ENCODE measurements around the gene COG1. TPM values are rescaled to one million over a fixed set of nuclear protein-coding genes. Genes with fewer than 3 reads are reported as not detected.

The COG1 gene
- polyA plus RNA-seq, 1 donor (not counting 4 experiments of a cell fraction or from before 2014, with no cell fraction given): 16.4 TPM

DNA sequence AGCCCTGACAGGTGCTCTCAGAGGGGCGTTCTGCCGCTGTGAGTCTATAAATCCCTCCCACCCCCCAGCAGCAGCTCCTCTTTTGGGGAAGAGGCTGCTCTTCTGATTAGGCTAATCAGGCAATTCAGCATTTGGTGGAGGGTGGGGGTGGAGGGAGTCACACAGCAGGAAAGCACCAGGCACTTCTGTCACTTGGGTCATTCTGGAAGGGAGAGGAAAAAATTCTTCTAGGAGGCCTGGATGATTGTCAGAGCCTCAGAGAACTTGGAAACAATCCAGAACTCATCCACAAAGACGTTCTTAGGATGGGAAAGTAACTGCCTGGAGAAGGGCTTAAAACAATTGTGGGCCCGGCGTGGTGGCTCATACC lies 35.3 kb upstream of the COG1 start:
- Histone ChIP-seq H4K20me1 (ENCODE audit: control insufficient read depth, extremely low read depth, insufficient read depth, low read length) (peaks cover 2% of the 10 kb centered on the region), H3K27ac (ENCODE audit: control insufficient read depth, insufficient read depth, low read length) (no peak overlapping the region), H3K9ac (ENCODE audit: control insufficient read depth, extremely low read depth, insufficient read depth, low read length) (no peak overlapping the region), H3K36me3 (ENCODE audit: control insufficient read depth in 2 of 2, extremely low read depth in 1 of 2, insufficient read depth in 2 of 2, low read length in 2 of 2) (no peaks in the 10 kb centered on the region), H3K4me2 (ENCODE audit: control insufficient read depth, extremely low read depth, insufficient read depth, low read depth, low read length) (no peak overlapping the region), H3K4me3 (ENCODE audit: control insufficient read depth in 2 of 3, extremely low read depth in 1 of 3, insufficient read depth in 2 of 3, low read depth in 1 of 3, low read length in 3 of 3) (no peak overlapping the region), H3K9me1 (ENCODE audit: control insufficient read depth, extremely low read depth, insufficient read depth, low read length) (no peaks in the 10 kb centered on the region), H3K27me3 (ENCODE audit: control insufficient read depth, extremely low read depth, insufficient read depth, low read length) (peaks cover 7% of the 10 kb centered on the region), H3K9me3 (ENCODE audit: control insufficient read depth, low read depth, low read length) (no peaks in the 10 kb centered on the region), H2AFZ (ENCODE audit: control insufficient read depth, low read length) (no peak overlapping the region), H3K79me2 (ENCODE audit: control insufficient read depth, insufficient read depth, low read length) (no peaks in the 10 kb centered on the region), H3K4me1 (ENCODE audit: control insufficient read depth, extremely low read depth, insufficient read depth, low read length) (no peaks in the 10 kb centered on the region)
- TF ChIP-seq, protein P1, sequence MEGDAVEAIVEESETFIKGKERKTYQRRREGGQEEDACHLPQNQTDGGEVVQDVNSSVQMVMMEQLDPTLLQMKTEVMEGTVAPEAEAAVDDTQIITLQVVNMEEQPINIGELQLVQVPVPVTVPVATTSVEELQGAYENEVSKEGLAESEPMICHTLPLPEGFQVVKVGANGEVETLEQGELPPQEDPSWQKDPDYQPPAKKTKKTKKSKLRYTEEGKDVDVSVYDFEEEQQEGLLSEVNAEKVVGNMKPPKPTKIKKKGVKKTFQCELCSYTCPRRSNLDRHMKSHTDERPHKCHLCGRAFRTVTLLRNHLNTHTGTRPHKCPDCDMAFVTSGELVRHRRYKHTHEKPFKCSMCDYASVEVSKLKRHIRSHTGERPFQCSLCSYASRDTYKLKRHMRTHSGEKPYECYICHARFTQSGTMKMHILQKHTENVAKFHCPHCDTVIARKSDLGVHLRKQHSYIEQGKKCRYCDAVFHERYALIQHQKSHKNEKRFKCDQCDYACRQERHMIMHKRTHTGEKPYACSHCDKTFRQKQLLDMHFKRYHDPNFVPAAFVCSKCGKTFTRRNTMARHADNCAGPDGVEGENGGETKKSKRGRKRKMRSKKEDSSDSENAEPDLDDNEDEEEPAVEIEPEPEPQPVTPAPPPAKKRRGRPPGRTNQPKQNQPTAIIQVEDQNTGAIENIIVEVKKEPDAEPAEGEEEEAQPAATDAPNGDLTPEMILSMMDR (optimal IDR thresholded peaks at IDR 0.05 in 1 of 3, IDR thresholded peaks at IDR 0.05 in 1 of 3, conservative IDR thresholded peaks at IDR 0.05 in 1 of 3; ENCODE audit: extremely low read depth in 1 of 3, insufficient read depth in 2 of 3, low read length in 3 of 3): no peak
- TF ChIP-seq EZH2 (IDR thresholded peaks at IDR 0.05; ENCODE audit: low read length): no peak
- DNase-seq (ENCODE audit: low read depth, low spot score) (no peak), FAIRE-seq (no peak)
- dilution Hi-C loops (cut with MboI; ENCODE audit: extremely low pct_ligation_motif_present, low sequenced_read_pairs): no loop called here

DNA sequence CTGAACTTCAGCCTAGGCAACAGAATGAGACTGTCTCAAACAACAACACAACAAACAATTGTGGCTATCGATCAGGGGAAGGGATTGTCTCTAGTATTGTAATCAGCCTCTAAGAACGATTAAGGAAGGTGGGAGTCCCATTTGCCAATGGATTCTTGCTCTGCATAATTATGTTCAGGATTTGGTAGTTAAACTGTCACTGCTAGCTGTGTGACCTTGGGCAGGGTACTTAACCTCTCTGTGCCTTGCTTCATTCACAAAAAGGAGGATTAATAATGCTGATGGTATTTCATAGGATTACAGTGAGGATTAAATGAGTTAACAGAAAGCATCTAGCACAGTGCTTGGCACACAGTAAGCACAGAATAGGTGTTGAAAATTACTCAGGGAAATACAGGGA lies 34.7 kb upstream of the COG1 start:
- DNase-seq (ENCODE audit: low read depth, low spot score) (no peak), FAIRE-seq (no peak)
- H3K4me2 ChIP-seq (ENCODE audit: control insufficient read depth, extremely low read depth, insufficient read depth, low read depth, low read length): no peak overlapping the region
- no peak overlapping the region for H3K4me3 ChIP-seq (ENCODE audit: control insufficient read depth in 2 of 3, extremely low read depth in 1 of 3, insufficient read depth in 2 of 3, low read depth in 1 of 3, low read length in 3 of 3)
- dilution Hi-C loops (cut with MboI; ENCODE audit: extremely low pct_ligation_motif_present, low sequenced_read_pairs): no loop called here
- TF ChIP-seq, protein P1 (optimal IDR thresholded peaks at IDR 0.05 in 1 of 3, IDR thresholded peaks at IDR 0.05 in 1 of 3, conservative IDR thresholded peaks at IDR 0.05 in 1 of 3; ENCODE audit: extremely low read depth in 1 of 3, insufficient read depth in 2 of 3, low read length in 3 of 3): no peak
- TF ChIP-seq EZH2 (IDR thresholded peaks at IDR 0.05; ENCODE audit: low read length): no peak
- H4K20me1 ChIP-seq (ENCODE audit: control insufficient read depth, extremely low read depth, insufficient read depth, low read length): peaks cover 2% of the 10 kb centered on the region
- no peaks in the 10 kb centered on the region for H3K79me2 ChIP-seq (ENCODE audit: control insufficient read depth, insufficient read depth, low read length)
- no peaks in the 10 kb centered on the region for H3K36me3 ChIP-seq (ENCODE audit: control insufficient read depth in 2 of 2, extremely low read depth in 1 of 2, insufficient read depth in 2 of 2, low read length in 2 of 2)
- peaks cover 13% of the 10 kb centered on the region for H3K27me3 ChIP-seq (ENCODE audit: control insufficient read depth, extremely low read depth, insufficient read depth, low read length)
- H3K27ac ChIP-seq (ENCODE audit: control insufficient read depth, insufficient read depth, low read length): no peak overlapping the region
- no peaks in the 10 kb centered on the region for H3K9me1 ChIP-seq (ENCODE audit: control insufficient read depth, extremely low read depth, insufficient read depth, low read length)
- no peak overlapping the region for H3K9ac ChIP-seq (ENCODE audit: control insufficient read depth, extremely low read depth, insufficient read depth, low read length)
- no peaks in the 10 kb centered on the region for H3K4me1 ChIP-seq (ENCODE audit: control insufficient read depth, extremely low read depth, insufficient read depth, low read length)
- H2AFZ ChIP-seq (ENCODE audit: control insufficient read depth, low read length): no peak overlapping the region
- no peaks in the 10 kb centered on the region for H3K9me3 ChIP-seq (ENCODE audit: control insufficient read depth, low read depth, low read length)
